Osteoblast (primary cell): ENCODE measurements around the gene P2RY11. TPM values are rescaled to one million over a fixed set of nuclear protein-coding genes. Genes with fewer than 3 reads are reported as not detected.

Experiments used
- DNase-seq: peaks from one replicate; pipeline ENCODE4 v3.0.0; 2011; ENCODE audit warnings: low spot score, mixed read lengths; ENCODE audit not compliant: insufficient read length; ENCODE audit errors: missing footprints
- H2AFZ ChIP-seq: 2 replicates; pipeline ENCODE4 v1.6.0; 2011; ENCODE audit warnings: mild to moderate bottlenecking, low read length
- H3K27ac ChIP-seq: 2 replicates; pipeline ENCODE4 v1.5.1; 2011; ENCODE audit warnings: mild to moderate bottlenecking, low read depth, low read length, moderate library complexity
- H3K27me3 ChIP-seq: 2 replicates; pipeline ENCODE4 v1.6.0; 2012; ENCODE audit warnings: mild to moderate bottlenecking, control low read depth, inconsistent platforms, low read length, moderate library complexity; ENCODE audit not compliant: insufficient read depth
- H3K36me3 ChIP-seq: 2 replicates; pipeline ENCODE4 v1.5.1; 2011; ENCODE audit warnings: mild to moderate bottlenecking, low read length, control low read depth, moderate library complexity; ENCODE audit not compliant: insufficient read depth
- H3K4me1 ChIP-seq: 2 replicates; pipeline ENCODE4 v1.5.1; 2011; ENCODE audit warnings: mild to moderate bottlenecking, low read length, control low read depth, moderate library complexity; ENCODE audit not compliant: insufficient read depth
- H3K4me2 ChIP-seq: 2 replicates; pipeline ENCODE4 v1.6.0; 2011; ENCODE audit warnings: mild to moderate bottlenecking, low read length; ENCODE audit not compliant: insufficient read depth
- H3K4me3 ChIP-seq: fragments of 200-600 bp; sonication (generic); 3 replicates; pipeline ENCODE4 v1.5.1; 2012; ENCODE audit warnings: mild to moderate bottlenecking, low read length, inconsistent platforms; ENCODE audit not compliant: insufficient read depth
- H3K79me2 ChIP-seq: 2 replicates; pipeline ENCODE4 v1.6.0; 2012; ENCODE audit warnings: mild to moderate bottlenecking, low read length, control low read depth, inconsistent platforms; ENCODE audit not compliant: insufficient read depth
- H3K9me3 ChIP-seq: 2 replicates; pipeline ENCODE4 v1.5.1; 2011; ENCODE audit warnings: low read depth, low read length, control low read depth
- H4K20me1 ChIP-seq: 2 replicates; pipeline ENCODE4 v1.6.0; 2012; ENCODE audit warnings: mild to moderate bottlenecking, low read length, control low read depth; ENCODE audit not compliant: insufficient read depth
- total RNA-seq: library from RNA; depleted of rRNA; stranded (reverse); fragments of >200 nt; gene quantifications from 2 replicates; pipeline ENCODE4 v1.2.3, GENCODE V29; 2012
- TF ChIP-seq, protein P1 (sequence below): IDR thresholded peaks from 2 replicates; pipeline ENCODE4 v1.5.1; 2011; ENCODE audit warnings: mild to moderate bottlenecking, low read depth, low read length, moderate library complexity; ENCODE audit errors: extremely low read depth

Gene P2RY11
- total RNA-seq, 1 donor: 2.2 TPM

- peak; percentile 68 for DNase-seq
- TF ChIP-seq, protein P1, sequence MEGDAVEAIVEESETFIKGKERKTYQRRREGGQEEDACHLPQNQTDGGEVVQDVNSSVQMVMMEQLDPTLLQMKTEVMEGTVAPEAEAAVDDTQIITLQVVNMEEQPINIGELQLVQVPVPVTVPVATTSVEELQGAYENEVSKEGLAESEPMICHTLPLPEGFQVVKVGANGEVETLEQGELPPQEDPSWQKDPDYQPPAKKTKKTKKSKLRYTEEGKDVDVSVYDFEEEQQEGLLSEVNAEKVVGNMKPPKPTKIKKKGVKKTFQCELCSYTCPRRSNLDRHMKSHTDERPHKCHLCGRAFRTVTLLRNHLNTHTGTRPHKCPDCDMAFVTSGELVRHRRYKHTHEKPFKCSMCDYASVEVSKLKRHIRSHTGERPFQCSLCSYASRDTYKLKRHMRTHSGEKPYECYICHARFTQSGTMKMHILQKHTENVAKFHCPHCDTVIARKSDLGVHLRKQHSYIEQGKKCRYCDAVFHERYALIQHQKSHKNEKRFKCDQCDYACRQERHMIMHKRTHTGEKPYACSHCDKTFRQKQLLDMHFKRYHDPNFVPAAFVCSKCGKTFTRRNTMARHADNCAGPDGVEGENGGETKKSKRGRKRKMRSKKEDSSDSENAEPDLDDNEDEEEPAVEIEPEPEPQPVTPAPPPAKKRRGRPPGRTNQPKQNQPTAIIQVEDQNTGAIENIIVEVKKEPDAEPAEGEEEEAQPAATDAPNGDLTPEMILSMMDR: no peak
Observed at GRCh38 chr19:10093295-10094186, 18.0 kb upstream of the P2RY11 start.

GRCh38 chr19:10095622-10095947 is 15.9 kb upstream of the P2RY11 start:
- Histone ChIP-seq H3K79me2 (no peaks in the 10 kb centered on the region), H3K27ac (no peak overlapping the region), H3K9me3 (no peaks in the 10 kb centered on the region), H3K4me2 (peak overlapping the region; percentile 74), H2AFZ (peak overlapping the region; percentile 54), H3K4me3 (peak overlapping the region; percentile 60), H3K27me3 (no peaks in the 10 kb centered on the region), H3K36me3 (peaks cover 9% of the 10 kb centered on the region), H3K4me1 (peaks cover 8% of the 10 kb centered on the region), H4K20me1 (no peaks in the 10 kb centered on the region)
- TF ChIP-seq, protein P1: no peak
- no peak for DNase-seq

More at GRCh38 chr19:10093295-10094186, 18.0 kb upstream of the P2RY11 start:
- H3K27me3 ChIP-seq: no peaks in the 10 kb centered on the region
- peaks cover 9% of the 10 kb centered on the region for H3K36me3 ChIP-seq
- no peak overlapping the region for H3K4me3 ChIP-seq
- H2AFZ ChIP-seq: no peak overlapping the region
- peaks cover 8% of the 10 kb centered on the region for H3K4me1 ChIP-seq
- no peaks in the 10 kb centered on the region for H3K9me3 ChIP-seq
- H3K4me2 ChIP-seq: no peak overlapping the region
- no peaks in the 10 kb centered on the region for H3K79me2 ChIP-seq
- H4K20me1 ChIP-seq: no peaks in the 10 kb centered on the region
- no peak overlapping the region for H3K27ac ChIP-seq

- Histone ChIP-seq H2AFZ (peak overlapping the region; percentile 92), H3K4me1 (peaks cover 8% of the 10 kb centered on the region), H4K20me1 (no peaks in the 10 kb centered on the region), H3K9me3 (no peaks in the 10 kb centered on the region), H3K4me3 (peak overlapping the region; percentile 68), H3K4me2 (peak overlapping the region; percentile 87), H3K27me3 (no peaks in the 10 kb centered on the region), H3K36me3 (peaks cover 9% of the 10 kb centered on the region), H3K79me2 (no peaks in the 10 kb centered on the region), H3K27ac (peak overlapping the region; percentile 12)
- DNase-seq: peak; percentile 100
- TF ChIP-seq, protein P1: no peak
Observed at GRCh38 chr19:10095948-10096614, 15.4 kb upstream of the P2RY11 start.

DNA sequence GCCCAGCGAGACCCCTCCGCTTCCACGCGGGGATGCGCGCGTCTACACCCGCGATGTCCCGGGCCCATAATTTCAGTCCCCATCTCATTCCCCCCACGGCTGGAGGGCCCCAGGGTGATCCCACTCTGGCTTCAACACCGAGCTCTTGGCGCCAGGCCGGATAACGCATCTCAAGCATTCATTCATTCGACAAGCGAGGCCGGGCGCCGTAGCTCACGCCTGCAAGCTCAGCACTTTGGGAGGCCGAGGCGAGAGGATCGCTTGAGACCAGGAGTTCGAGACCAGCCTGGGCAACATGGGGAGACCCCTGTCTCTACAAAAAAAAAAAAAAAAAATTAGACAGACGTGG is 14.9 kb upstream of the P2RY11 start:
- DNase-seq: no peak
- Histone ChIP-seq H4K20me1 (no peaks in the 10 kb centered on the region), H3K4me2 (peak overlapping the region; percentile 87), H3K27me3 (no peaks in the 10 kb centered on the region), H3K79me2 (no peaks in the 10 kb centered on the region), H3K9me3 (no peaks in the 10 kb centered on the region), H2AFZ (peak overlapping the region; percentile 92), H3K4me3 (peak overlapping the region; percentile 68), H3K4me1 (peaks cover 8% of the 10 kb centered on the region), H3K36me3 (peaks cover 8% of the 10 kb centered on the region), H3K27ac (peak overlapping the region; percentile 12)
- TF ChIP-seq, protein P1: no peak
